Left kidney (tissue), 2 donors: ENCODE results near the gene GPX8. TPM values are rescaled to one million over a fixed set of nuclear protein-coding genes. Genes with fewer than 3 reads are reported as not detected.

Source experiments
- DNase-seq: peaks from one replicate; pipeline ENCODE4 v3.0.0-alpha.2; 2013
- polyA plus RNA-seq: library from polyadenylated mRNA; unstranded; fragments of 120-200 nt; gene quantifications from one replicate; pipeline ENCODE4 v1.2.1, GENCODE V29; 2013; ENCODE audit not compliant: insufficient read length

Gene GPX8
- polyA plus RNA-seq, 1 donor: 90.2 TPM

- no peak for DNase-seq
Observed at GRCh38 chr5:55171471-55171870, 11.5 kb downstream of the GPX8 start.

GRCh38 chr5:55172051-55172899 lies 12.3 kb downstream of the GPX8 start:
- peak; percentile 86 for DNase-seq

GRCh38 chr5:55172937-55173686 lies 13.1 kb downstream of the GPX8 start, which contains the start of gene CDC20B:
TSS of gene CDC20B (minus strand) at chr5:55173177. CDS start at chr5:55173000, 177 bp downstream.
- DNase-seq: peak; percentile 72

GRCh38 chr5:55173687-55174230 lies 13.8 kb downstream of the GPX8 start:
- DNase-seq: no peak

GRCh38 chr5:55175781-55176175 lies 15.8 kb downstream of the GPX8 start:
- no peak for DNase-seq

- no peak for DNase-seq
Observed at GRCh38 chr5:55176176-55176818, 16.3 kb downstream of the GPX8 start.

- DNase-seq: no peak
Observed at GRCh38 chr5:55177078-55177477, 17.1 kb downstream of the GPX8 start.

GRCh38 chr5:55180016-55180415 lies 20.0 kb downstream of the GPX8 start:
- DNase-seq: no peak

GRCh38 chr5:55187370-55187769 lies 27.4 kb downstream of the GPX8 start:
- no peak for DNase-seq

- no peak for DNase-seq
Observed at GRCh38 chr5:55188656-55189540, 28.9 kb downstream of the GPX8 start.

- DNase-seq: no peak
Observed at GRCh38 chr5:55191165-55191564, 31.2 kb downstream of the GPX8 start.

GRCh38 chr5:55205001-55205400 lies 45.0 kb downstream of the GPX8 start:
- no peak for DNase-seq

GRCh38 chr5:55211184-55211874 lies 51.4 kb downstream of the GPX8 start:
- DNase-seq: no peak

Other genes with a start within 250 kb of the GPX8 start
- 8.8 TPM for gene ESM1, start 174.6 kb upstream of the GPX8 start, polyA plus RNA-seq
- 0.15 TPM for gene GZMK, start 135.9 kb upstream of the GPX8 start, polyA plus RNA-seq
- gene GZMA, start 57.5 kb upstream of the GPX8 start, polyA plus RNA-seq: 0.37 TPM
- gene CDC20B, start 13.0 kb downstream of the GPX8 start, polyA plus RNA-seq: 0.62 TPM
- gene MCIDAS, start 67.1 kb downstream of the GPX8 start, polyA plus RNA-seq: 0.71 TPM
- gene CCNO, start 73.4 kb downstream of the GPX8 start, polyA plus RNA-seq: 6.5 TPM
- gene DHX29, start 147.5 kb downstream of the GPX8 start, polyA plus RNA-seq: 47.6 TPM
- 110 TPM for gene MTREX, start 147.8 kb downstream of the GPX8 start, polyA plus RNA-seq